Stimulated activated naive CD4-positive, alpha-beta T cell treated with Interleukin-2 at 50 U/mL for 16 hours (primary cell): ENCODE data around the gene PLPPR5.
A peak's percentile ranks its signal among the peaks of the same experiment; 100 is the strongest.
"Not testable (repeated sequence)": the region's sequence is repeated elsewhere in the genome, so short reads cannot be mapped to it uniquely, and the experiment has no call there.

Experiments
- DNase-seq: peaks from one replicate; lab custom pipeline; 2025; lab: John Stamatoyannopoulos, UW

The PLPPR5 gene

GRCh38 chr1:98919211-98919610 lies 85.5 kb downstream of the PLPPR5 start:
- DNase-seq, result no peak

- no peak for DNase-seq
Measured at GRCh38 chr1:98914547-98914946, 90.1 kb downstream of the PLPPR5 start.

GRCh38 chr1:98910827-98911226 lies 93.8 kb downstream of the PLPPR5 start:
- DNase-seq, result no peak

- DNase-seq, result no peak
Measured at GRCh38 chr1:98908980-98909379, 95.7 kb downstream of the PLPPR5 start.

GRCh38 chr1:98906809-98907208 lies 97.9 kb downstream of the PLPPR5 start:
- DNase-seq, result no peak

GRCh38 chr1:98906361-98906760 lies 98.3 kb downstream of the PLPPR5 start:
- DNase-seq, result no peak

DNA sequence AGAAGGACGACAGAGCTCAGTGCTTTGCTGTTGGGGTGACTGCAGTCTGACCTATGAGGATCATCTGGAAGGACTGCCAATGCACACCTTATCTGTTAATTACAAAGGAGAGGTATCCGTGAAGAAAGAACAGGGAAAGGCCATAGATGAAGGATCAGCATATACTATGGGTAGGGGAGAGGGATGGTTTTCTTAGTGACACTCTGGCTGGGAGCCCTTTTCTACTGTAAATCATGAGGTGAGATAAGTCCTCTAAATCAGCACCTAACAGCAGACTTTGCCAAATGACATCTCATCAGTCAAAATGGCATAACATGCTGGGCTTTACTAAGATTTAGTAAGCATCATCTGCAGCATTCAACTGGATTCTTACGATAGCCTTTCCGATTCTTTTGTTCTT lies 100.0 kb downstream of the PLPPR5 start:
- no peak for DNase-seq

DNA sequence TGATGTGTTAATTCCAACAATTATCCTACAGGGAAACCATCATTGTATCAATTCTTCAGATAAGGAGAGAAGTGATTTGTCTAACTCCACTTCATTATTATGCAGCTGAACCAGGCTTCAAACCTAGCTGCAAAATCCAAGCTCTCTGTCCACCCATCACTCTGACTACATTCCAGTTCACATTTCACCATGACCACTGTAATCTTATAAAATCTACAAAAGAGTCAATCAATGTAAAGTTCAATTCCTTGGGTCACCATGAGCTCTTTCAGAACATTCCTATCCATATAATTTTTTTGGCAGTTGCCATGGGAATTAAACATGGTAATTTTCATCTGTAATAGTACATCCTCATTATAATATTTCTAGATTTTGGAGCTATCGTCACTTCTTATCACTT lies 100.9 kb downstream of the PLPPR5 start:
- no peak for DNase-seq

GRCh38 chr1:98903261-98903660 lies 101.4 kb downstream of the PLPPR5 start:
- no peak for DNase-seq

DNA sequence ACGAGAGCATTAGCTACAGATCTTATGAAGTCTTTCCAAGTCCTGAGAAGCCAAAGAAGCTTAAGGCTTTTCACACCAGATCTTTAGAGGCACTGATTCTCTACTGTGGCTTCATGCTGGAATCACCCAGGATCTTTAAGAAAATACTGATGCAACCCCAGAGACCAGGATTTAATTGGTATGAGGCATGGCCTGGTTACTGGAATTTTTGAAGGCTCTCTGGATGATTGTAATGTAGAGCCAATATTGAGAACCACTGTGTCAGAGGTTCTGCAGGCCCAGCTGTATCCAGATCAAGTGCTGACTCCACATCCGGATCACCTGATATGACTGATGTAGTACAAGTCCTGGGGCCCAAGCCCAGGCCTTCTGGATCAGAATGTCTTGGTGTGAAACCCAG lies 105.7 kb downstream of the PLPPR5 start:
- DNase-seq, result no peak

GRCh38 chr1:98897479-98897878 lies 107.2 kb downstream of the PLPPR5 start:
- no peak for DNase-seq

DNA sequence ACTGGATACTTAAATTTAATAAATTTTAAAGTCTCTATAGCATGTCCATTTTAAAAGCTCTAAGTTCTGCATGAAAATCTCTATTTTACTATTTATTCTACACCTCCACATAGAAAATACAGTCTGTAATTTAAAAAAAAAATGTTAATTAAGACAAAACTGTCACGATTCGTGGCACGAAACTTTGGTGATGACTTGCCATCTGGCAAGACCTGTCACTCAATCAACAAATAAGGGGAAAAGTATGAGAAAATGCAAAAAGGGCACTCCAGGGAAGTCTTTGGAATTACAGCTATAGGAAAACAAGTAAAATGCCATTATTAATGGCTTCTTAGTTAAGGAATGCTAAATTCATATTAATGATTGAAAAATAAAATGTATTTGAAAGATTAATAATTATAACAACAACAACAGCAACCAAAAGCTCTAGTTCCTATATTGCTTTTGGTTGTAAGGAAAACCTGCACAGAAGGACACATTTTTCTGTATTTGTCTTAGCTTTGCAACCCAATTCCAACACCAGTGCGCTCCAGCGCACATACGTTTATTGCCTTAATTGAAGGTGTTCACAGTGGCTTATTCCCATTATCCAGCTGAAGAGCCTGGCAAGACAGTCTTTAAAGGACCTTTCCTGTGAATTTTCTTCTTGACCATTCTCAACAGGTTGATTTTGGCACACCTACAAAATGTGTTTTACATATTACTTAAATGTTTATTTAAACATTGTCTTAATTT lies 107.8 kb downstream of the PLPPR5 start:
- DNase-seq, result no peak

- no peak for DNase-seq
Measured at GRCh38 chr1:98893371-98893770, 111.3 kb downstream of the PLPPR5 start.

DNA sequence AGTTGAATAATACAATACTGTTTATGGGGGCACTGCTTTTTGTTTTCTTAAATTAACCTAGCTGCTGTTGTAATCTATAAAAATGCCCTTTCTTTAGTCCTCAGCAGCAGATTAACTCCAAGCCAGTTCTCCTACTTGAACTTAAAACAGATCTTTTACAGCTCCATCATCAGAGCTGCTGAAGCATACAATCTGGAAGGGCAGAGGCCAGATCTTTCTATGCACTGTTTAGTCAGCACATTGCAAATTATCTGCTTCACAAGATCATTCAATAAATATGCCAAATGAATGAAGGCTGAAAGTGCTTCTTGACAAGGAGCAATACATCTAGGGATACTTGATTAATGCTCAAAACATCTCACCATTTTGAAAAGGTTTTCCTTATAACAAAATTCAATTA lies 115.8 kb downstream of the PLPPR5 start:
- DNase-seq, result no peak

DNA sequence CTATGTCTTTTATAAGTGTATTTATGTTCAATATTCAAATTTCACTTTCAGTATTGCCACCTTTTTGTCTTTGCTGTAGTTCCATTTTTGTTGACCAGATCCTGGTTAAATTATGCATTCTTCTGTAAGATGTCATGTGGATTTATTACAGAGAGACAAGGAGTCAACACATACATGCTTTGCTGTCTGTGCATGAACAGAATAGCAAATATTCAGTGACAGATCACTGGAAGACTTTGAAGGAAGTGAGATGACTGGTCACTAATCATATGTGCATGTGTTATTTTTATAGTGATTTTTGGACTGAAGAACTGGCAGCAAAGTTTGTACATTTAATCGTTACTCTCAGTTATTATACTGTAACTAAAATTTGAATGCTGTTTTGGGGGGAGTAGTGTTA lies 117.2 kb downstream of the PLPPR5 start:
- no peak for DNase-seq

GRCh38 chr1:98884864-98885263 lies 119.8 kb downstream of the PLPPR5 start:
- DNase-seq, result no peak

- no peak for DNase-seq
Measured at GRCh38 chr1:98881901-98882300, 122.8 kb downstream of the PLPPR5 start.

GRCh38 chr1:98881234-98881633 lies 123.4 kb downstream of the PLPPR5 start:
- DNase-seq, result not testable (repeated sequence)

- DNase-seq, result no peak
Measured at GRCh38 chr1:98874828-98875227, 129.8 kb downstream of the PLPPR5 start.

DNA sequence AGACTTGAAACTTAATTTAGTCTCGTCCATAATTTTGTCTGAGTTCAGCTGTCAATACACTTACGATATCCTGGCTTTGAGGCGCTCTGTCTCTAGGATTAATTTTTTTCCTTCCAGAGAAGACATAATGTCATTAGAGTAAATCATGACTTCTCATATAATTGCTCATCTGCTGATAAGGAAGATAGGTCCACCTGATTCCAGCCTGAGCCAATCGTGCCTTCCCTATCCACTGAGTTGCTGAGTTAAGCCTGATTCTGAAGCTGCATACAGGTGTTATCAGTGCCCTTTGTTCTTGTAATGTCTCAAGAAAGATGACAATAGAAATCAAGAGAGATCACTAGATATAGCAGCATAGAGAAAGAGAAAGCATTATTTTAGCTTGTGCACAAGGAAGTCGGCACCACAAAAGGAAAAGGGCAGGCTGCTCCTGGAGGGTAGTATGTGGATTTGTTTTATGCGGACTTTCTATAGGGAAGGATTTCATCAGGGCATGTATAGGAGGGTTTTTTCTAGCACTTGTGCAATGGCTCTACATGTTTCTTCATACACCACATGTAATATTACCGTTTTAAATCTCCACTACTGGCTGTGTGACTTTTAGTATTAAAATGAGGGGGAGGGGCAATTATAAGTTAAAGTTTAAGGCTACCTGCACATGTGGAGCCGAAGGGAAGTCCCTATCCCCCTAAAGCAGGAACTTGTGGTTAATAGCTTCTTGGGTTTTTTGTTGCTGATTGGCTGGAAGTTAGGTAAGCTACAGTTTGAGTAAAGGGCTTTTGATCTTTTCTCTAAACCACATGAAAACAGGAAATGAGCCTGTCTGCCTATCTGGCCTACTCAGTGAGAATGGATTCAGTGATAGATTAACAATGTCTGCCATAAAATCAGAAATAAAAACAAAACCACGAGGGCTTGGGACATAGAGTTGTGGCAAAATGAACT lies 133.4 kb downstream of the PLPPR5 start:
- DNase-seq, result peak; percentile 1

DNA sequence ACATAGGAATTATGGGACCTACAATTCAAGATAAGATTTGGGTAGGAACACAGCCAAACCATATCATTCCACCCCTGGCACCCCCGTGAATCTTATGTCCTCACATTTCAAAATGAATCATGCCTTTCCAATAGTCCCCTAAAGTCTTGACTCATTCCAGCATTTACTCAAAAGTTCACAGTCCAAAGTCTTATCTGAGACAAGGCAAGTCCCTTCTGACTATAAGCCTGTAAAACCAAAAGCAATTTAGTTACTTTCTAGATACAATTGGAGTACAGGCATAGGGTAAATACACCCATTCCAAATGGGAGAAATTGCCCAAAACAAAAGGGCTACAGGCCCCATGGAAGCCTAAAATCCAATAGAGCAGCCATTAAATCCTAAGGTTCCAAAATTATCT lies 138.9 kb downstream of the PLPPR5 start:
- no peak for DNase-seq

DNA sequence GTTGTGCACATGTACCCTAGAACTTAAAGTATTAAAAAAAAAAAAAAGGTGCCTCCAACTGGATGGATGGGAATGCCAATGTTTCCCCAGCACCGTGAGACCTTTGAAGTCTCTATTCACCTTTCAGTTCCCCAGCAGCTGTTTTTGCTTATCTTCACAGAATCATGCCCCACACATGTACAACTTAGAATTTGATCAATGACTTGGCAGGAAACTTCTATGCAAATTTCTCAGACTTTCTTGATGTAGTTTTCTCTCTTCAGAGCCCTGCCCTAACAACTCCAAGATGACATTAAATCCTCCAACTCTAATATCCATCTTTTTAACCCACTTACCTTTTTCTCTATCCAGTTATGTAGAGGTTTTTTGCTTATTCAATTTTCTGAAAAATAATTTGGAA lies 144.3 kb downstream of the PLPPR5 start:
- no peak for DNase-seq

- no peak for DNase-seq
Measured at GRCh38 chr1:98854137-98854536, 150.5 kb downstream of the PLPPR5 start.
